GM12891 (cell line): Measurements from ENCODE around the gene TAOK3.
"Not testable (repeated sequence)": the region's sequence is repeated elsewhere in the genome, so short reads cannot be mapped to it uniquely, and the experiment has no call there.

Experiments
- DNase-seq: peaks from one replicate; pipeline ENCODE4 v3.0.0; 2011; ENCODE audit warnings: low spot score; ENCODE audit not compliant: insufficient read length
- FAIRE-seq: peaks from 2 replicates; lab custom pipeline; 2011; peaks lifted over from hg19 to GRCh38; lab: Jason Lieb, UNC
- PAX5 ChIP-seq: IDR thresholded peaks from 2 replicates; pipeline ENCODE4 v1.6.1; 2011; ENCODE audit warnings: low read length, moderate library complexity, mild to moderate bottlenecking; ENCODE audit not compliant: insufficient read depth, severe bottlenecking
- POLR2A ChIP-seq: IDR thresholded peaks from 2 replicates; pipeline ENCODE4 v1.6.1; 2011; ENCODE audit warnings: low read depth, low read length, control low read depth
- POLR2AphosphoS5 ChIP-seq: IDR thresholded peaks from 2 replicates; pipeline ENCODE4 v1.6.1; 2011; ENCODE audit warnings: low read depth, low read length, control low read depth
- POU2F2 ChIP-seq: IDR thresholded peaks from 2 replicates; pipeline ENCODE4 v1.6.1; 2011; ENCODE audit warnings: low read depth, mild to moderate bottlenecking, control low read depth, low read length, moderate library complexity
- SPI1 ChIP-seq: IDR thresholded peaks from 2 replicates; pipeline ENCODE4 v1.6.1; 2011; ENCODE audit warnings: low read depth, low read length, control low read depth
- TAF1 ChIP-seq: IDR thresholded peaks from 2 replicates; pipeline ENCODE4 v1.6.1; 2011; ENCODE audit warnings: low read depth, low read length, control low read depth

Gene TAOK3

GRCh38 chr12:118326991-118327390 is 45.7 kb downstream of the TAOK3 start:
- DNase-seq = no peak
- no peak for FAIRE-seq
- TF ChIP-seq SPI1 (no peak), POLR2AphosphoS5 (no peak), POU2F2 (no peak), PAX5 (no peak), TAF1 (no peak), POLR2A (no peak)

GRCh38 chr12:118325081-118325480 is 47.6 kb downstream of the TAOK3 start:
- peak; percentile 23 for FAIRE-seq
- DNase-seq = no peak
- TF ChIP-seq POLR2A (no peak), POLR2AphosphoS5 (no peak), SPI1 (no peak), POU2F2 (no peak), TAF1 (no peak), PAX5 (no peak)

- FAIRE-seq (no peak), DNase-seq (no peak)
- TF ChIP-seq POLR2A (no peak), PAX5 (no peak), POLR2AphosphoS5 (no peak), SPI1 (no peak), POU2F2 (no peak), TAF1 (no peak)
Measured at GRCh38 chr12:118319627-118320026, 53.1 kb downstream of the TAOK3 start.

DNA sequence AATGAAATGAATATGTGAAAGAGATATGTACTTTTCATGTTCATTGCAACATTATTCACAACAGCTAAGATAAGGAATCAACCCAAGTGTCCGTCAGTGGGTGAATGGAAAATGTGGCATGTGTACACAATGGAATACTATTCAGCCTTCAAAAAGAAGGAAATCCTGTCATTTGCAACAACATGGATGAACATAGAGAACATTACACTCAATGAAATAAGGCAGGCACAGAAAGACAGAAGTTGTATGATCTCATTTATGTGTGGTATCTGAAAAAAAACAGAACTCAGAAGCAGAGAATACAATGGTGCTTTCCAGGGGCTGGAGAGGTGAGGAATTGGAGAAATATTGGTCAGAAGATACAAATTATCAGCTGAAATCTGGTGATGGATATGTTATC is 54.0 kb downstream of the TAOK3 start:
- FAIRE-seq = peak; percentile 35
- no peak for DNase-seq
- TF ChIP-seq POU2F2 (no peak), TAF1 (no peak)

DNA sequence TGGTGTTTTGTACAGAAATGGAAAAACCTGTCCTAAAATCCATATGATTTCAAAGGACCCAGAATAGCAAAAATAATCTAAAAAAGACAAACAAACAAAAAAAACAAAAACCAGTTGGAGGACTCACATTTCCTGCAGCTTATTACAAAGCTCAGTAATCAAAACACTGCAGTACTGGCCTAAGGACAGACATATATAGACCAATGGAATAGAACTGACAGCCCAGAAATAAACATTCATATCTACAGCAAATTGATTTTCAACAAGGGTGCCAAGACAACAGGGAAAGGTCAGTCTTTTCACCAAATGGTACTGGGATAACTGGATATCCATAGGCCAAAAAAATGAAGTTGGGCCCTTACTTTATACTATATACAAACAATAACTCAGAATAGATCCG is 55.0 kb downstream of the TAOK3 start:
- FAIRE-seq (no peak), DNase-seq (no peak)
- TF ChIP-seq POLR2A (no peak), PAX5 (no peak), TAF1 (no peak), POU2F2 (no peak), SPI1 (no peak), POLR2AphosphoS5 (no peak)

- TF ChIP-seq POLR2A (no peak), PAX5 (no peak), POU2F2 (no peak), SPI1 (no peak), POLR2AphosphoS5 (no peak), TAF1 (no peak)
- peak; percentile 43 for FAIRE-seq
Measured at GRCh38 chr12:118315821-118316220, 56.9 kb downstream of the TAOK3 start.

GRCh38 chr12:118312578-118312977 is 60.1 kb downstream of the TAOK3 start:
- DNase-seq (no peak), FAIRE-seq (peak; percentile 79)
- TF ChIP-seq SPI1 (no peak), TAF1 (no peak), POLR2AphosphoS5 (no peak), POLR2A (no peak), POU2F2 (no peak), PAX5 (no peak)

More at GRCh38 chr12:118315821-118316220, 56.9 kb downstream of the TAOK3 start:
- DNase-seq = no peak

DNA sequence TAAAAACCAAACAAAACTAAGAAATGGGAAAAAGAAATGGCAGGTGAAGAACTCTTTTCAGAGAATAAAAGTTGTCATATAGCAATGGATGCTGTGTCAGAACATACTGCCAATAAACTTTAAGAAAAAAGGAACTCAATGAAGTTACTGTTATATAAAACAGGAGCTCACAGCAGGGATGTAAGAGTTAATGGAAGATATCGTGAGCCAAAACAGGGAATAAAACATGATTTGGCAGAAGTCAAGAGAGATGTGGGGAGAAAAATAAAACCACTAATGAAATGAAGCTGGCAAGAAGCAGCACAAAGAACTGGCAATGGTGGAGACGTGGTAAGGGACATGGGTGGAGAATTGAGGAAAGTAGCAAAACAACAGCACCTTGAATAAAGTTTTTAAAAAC is 61.0 kb downstream of the TAOK3 start:
- no peak for DNase-seq
- no peak for TF ChIP-seq SPI1
- no peak for TF ChIP-seq POLR2A
- no peak for TF ChIP-seq POLR2AphosphoS5
- TF ChIP-seq TAF1 = no peak
- no peak for TF ChIP-seq PAX5
- no peak for TF ChIP-seq POU2F2
- no peak for FAIRE-seq

DNA sequence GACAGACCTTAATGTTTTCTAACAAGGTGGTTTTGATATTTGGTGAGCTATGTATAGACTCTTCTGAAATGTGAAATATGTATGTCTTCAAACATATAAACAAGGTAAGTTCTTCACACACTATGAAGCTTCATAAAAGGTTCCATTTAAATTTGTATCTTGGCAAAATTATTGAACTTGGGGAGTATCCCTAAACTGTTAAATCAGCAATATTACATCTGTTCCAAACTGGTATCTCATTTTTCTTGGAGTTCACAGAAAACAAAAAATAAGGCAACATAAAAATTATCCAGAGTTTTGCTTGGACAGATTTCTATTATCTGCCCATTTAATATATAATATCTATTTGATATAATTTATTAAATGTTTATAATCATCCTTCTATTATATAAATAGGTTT is 62.4 kb downstream of the TAOK3 start:
- TF ChIP-seq POU2F2 (no peak), TAF1 (no peak), POLR2AphosphoS5 (no peak), SPI1 (no peak), PAX5 (no peak), POLR2A (no peak)
- FAIRE-seq (no peak), DNase-seq (no peak)

DNA sequence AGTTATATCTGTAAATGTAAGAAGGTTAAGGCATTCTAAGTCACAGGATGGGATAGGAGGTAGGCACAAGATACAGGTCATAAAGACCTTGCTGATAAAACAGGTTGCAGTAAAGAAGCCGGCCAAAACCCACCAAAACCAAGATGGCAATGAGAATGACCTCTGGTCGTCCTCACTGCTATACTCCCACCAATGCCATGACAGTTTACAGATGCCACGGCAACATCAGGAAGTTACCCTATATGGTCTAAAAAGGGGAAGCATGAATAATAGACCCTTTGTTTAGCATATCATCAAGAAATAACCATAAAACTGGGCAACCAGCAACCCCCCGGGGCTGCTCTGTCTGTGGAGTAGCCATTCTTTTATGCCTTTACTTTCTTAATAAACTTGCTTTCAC is 64.7 kb downstream of the TAOK3 start:
- 0 out of 2 replicates have a peak, but pooled peaks have one; percentile 16 for TF ChIP-seq POU2F2

More for the DNA sequence above, 64.7 kb downstream of the TAOK3 start:
- FAIRE-seq = peak; percentile 92
- not testable (repeated sequence) for DNase-seq
